HG03565 (cell line): ENCODE results near the gene ZFR2.

ENCODE experiments used
- ATAC-seq: cut with Tn5 transposase; IDR thresholded peaks from one replicate; pipeline ENCODE4 v1.9.1; 2021; ENCODE audit warnings: mild to moderate bottlenecking, moderate library complexity; ENCODE audit not compliant: unreplicated experiment

Gene ZFR2

DNA sequence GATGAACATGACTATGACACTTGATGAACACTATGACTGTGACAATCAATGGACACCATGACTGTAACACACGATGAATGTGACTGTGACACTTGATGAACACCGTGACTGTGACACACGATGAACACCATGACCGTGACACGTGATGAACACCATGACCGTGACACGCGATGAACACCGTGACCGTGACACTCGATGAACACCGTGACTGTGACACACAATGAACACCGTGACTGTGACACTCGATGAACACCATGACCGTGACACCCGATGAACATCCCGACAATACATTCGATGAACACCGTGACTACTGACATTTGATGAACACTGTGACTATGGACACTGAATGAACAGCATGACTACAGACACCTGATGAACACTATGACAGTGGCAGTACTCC is 30.9 kb downstream of the ZFR2 start:
- ATAC-seq = no peak

DNA sequence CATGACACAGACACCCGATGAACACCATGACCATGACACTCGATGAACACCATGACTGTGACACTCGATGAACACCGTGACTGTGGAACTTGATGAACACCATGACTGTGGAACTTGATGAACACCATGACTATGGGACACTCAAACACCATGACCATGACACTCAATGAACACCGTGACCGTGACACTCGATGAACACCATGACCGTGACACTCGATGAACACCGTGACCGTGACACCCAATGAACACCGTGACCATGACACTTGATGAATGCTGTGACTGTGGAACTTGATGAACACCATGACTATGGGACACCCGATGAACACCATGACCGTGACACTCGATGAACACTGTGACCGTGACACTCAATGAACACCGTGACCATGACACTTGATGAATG is 31.5 kb downstream of the ZFR2 start:
- ATAC-seq = no peak

DNA sequence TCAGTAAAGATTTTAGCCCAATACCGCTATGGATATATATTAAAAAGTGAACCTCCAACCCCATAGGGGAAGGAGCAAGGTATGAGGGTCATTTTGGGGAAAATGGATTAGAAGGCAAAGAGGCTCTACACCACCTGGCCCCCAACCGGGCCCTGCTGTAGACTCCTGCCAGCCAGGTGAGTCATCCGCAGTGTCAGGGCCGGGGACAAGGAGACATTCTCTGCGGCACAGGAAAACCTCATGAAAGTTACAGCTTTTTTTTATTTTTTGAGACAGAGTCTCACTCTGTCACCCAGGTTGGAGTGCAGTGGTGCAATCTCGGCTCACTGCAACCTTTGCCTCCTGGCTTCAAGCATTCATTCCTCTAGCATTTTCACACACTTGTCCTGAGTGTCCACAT is 32.0 kb downstream of the ZFR2 start:
- ATAC-seq = no peak

DNA sequence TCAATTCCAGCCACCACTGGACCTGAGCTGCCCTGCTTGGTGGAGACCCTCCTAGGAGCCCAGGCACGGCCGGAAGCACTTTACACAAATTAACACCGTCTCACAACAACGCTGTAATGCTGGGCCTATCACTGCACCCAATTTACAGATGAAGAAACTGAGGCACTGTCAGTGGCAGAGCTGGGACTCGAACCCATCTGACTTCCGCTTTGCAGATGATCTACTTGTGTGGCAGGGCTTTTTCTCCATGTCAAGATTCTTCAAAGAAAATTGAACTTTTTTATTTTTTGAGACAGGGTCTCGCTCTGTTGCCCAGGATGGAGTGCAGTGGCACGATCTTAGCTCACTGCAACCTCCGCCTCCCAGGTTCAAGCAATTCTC is 33.8 kb downstream of the ZFR2 start:
- no peak for ATAC-seq

DNA sequence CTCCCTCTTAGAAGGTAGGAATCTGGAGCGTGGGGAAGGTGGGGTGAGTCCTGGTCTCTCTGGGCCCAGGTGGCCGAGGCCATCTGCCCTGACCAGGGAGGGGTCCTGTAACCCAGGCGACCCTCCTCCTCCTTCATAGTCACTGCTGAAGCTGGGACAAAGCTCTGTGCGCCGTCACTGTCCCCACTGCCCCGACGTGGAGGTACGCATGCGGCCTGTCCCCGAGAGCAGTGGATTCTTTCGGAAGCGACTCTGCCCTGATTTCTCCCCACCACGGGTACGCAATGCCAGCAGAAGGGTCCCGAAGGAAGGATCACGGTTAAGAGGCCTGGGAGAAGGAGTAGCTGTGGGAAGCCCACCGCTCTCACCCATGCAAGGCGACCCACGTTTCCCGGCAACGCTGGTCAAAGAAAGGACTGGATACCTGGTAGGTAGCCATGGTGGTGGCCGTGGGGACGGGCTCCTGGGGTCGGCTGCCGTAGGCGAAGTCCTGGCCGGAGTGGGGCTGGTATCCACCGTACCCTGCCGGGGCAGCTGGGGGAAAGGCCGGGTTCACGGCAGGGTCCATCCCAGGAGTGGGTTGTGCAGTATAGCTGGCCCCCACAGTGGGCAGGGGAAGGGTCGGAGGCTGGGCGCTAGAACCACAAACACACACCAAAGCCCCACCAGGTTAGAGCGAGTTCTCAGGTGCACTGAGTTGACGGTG is 34.3 kb downstream of the ZFR2 start:
- ATAC-seq = no peak

DNA sequence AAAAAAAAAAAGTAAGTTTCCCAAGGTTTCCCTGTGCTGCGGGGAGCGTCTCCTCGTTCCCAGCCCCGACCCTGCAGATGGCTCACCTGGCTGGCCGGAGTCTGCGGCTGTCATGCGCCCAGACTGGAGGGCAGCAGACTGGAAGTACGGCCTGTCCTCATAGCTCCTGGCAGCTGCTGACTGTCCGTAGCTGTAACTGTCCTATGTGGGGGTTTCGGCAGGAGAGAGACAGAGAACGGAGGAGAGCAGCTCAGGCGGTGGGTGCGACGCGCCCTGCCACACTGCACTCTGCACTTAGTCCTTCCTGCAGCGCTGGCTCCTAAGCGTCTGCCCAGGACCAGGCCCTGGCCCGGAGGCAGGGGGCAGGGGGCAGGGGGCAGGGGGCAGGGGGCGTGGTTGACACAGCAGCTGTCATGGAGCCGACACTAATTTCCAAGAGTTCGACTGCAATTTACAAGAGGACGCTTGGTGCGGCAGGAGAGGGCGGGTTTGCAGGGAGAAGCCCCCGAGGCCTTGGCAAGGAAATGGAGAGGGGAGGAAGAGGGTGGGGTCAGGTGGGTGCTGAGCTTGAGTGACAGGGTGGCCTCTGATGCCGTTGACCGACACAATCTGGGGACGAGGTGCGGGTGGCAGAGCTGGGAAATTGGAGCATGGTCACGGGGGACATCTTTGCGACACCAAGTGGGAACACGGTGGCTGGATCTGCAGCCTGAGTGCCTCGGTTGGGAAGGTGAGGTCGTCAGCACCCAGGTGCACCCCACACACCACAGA is 35.1 kb downstream of the ZFR2 start:
- no peak for ATAC-seq

DNA sequence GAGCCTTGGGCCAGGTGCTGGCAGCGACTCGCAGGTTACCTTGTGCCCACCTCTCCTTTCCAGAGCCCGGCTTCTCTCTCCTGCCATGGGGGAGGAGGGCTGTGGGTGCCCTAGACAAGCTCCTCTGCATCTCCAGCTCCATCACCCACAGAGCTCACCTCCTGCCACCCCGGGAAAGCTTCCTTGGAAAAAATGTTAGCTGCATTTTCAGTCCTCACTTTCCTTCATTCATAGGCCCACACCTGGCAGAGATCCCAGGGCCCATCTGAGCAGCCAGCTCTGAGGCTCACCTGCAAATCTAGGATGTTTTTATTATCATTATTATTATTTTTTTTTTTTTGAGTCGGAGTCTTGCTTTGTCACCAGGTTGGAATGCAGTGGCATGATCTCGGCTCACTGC is 36.8 kb downstream of the ZFR2 start:
- no peak for ATAC-seq

DNA sequence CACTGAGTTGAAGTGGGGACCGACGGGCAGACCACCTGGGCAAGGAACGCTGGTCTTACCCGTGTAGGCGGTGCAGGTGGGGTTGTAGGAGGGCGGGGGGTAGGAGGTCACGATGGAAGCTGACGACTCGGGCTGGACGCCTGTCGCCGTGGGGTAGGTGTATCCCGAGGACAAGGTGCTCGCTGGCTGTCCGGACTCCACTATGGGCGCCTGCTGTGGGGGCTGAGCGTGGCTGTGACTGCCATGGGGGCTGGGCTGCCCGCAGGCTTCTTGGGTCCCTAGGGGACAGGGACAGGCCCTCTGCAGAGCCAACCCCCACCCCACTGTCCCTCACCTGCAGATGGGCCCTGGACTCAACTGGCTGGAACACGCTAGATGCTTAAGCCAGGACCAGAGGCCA is 37.2 kb downstream of the ZFR2 start:
- ATAC-seq = no peak

DNA sequence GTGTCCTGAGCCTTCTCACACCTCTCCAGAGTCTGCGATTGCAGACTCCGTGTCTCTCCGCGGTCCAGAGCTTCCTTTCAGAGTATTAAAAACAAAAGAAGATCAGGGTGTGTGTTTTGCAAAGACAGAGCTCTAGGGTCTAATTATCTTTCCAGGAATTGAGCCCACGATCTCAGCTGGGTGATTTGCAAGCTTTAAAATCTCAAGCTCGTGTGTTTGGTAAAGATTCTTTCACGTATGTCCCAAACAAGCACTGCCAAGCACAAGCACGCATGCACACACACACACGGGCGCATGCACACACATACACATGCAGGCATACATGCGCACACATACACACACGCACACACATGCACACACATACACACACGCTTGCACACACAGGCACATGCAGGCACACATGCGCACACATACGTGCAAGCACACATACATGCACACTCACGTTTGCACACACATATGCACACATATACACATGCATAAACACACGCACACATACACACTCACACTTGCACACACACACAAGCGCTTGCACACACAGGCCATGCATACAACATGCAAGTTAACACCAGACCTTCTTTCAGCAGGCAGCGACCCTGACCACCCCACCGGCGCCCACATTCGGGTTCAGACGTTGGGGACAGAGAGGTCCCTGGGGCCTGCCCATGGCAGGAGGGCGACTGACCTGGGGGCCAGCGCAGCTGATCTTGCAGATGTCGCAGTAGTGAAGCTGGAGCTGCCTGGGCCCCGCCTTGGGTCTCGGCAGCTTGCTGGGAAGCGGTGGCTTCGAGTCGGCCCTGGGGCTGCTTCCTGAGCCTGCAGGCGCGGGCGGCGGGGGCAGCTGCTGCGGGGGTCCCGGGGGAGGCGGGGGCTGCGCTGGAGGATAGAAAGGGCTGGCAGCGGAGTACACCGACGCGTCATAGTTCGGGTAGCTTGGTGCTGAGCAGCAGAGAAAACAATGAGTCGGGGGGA is 37.9 kb downstream of the ZFR2 start:
- ATAC-seq = no peak

DNA sequence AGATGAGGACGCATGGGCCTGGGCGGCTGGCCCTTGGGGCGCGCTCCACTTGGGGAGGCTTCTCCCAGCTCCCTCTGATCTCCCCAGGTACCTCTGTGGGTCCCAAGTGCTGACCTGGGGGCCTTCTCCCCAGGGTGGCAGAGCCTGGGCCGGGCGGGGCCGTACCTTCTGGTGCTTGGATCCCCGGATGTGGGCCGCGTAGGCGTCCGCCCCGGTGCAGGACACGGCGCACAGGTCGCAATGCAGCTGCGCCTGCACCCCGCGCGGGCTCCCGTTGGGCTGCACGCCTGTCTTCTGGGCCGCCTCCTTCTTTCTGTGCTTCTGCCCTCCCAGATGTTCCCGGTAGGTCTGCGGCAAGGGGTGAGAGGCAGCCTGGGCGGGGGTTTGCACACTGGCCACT is 41.5 kb downstream of the ZFR2 start:
- ATAC-seq = no peak

DNA sequence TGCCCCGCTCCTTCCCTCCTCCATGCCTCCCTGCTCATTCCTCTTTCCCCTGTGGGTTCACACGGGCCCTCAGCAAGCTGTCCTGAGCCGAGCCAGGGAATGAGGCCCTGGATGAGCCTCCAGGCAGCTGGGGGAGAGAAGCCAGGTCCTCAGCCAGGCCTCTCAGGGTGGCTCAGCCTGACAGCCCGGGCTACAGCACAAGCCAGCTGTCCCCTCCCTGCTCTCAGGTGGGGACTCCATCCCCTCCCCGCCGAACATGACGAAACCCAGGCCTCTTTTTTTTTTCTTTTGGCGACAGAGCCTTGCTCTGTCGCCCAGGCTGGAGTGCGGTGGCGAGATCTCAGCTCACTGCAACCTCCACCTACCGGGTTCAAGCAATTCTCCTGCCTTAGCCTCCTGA is 42.7 kb downstream of the ZFR2 start:
- no peak for ATAC-seq

DNA sequence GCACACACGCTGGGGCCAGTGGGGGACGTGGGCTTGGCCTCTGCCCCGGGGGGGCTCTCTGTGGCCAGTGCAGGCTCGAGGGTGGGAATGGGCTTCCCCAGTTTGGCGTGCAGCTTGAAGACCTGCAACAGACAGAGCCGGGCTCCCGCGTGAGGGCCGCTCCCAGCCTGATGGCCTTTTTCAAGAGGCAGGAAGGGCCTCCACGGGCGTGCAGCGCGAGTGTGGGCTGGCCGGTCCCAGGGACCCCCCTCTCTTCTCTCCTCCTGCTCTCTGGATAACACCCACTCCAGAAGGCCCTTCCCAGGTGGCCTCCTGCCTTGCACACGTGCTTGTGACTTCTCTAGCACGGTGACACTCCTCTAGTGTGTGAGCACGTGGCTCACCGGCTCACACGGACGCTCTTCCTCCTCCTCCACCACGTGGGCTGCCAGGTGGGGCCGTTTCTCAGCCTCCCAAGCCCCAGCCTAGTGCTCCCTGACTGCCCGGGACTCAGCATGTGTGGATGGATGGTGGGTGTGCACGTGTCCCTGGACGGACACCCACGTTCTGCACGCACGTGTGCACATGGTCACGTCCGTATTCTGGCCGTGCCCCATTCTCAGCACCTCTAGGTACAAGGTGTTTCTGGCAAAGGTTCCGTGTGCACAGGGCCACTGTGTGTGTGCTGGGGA is 43.4 kb downstream of the ZFR2 start:
- no peak for ATAC-seq

DNA sequence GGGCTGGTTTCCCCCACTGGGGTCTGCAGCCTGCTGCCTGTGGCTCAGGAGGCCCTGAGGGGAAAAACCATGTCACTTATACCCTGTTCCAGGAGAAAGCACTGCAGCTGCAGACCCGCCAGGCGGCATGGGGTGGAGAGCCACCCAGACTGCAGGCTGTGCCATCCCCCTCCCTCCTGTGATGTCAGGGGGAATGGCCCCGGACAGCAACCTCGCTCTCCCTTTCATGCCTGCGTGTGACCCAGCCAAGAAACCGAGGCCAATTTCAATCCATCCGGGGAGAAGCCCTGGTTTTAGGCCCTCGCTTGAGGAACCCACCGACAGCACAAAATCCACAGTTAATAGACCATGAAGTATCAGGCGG is 45.5 kb downstream of the ZFR2 start:
- no peak for ATAC-seq

DNA sequence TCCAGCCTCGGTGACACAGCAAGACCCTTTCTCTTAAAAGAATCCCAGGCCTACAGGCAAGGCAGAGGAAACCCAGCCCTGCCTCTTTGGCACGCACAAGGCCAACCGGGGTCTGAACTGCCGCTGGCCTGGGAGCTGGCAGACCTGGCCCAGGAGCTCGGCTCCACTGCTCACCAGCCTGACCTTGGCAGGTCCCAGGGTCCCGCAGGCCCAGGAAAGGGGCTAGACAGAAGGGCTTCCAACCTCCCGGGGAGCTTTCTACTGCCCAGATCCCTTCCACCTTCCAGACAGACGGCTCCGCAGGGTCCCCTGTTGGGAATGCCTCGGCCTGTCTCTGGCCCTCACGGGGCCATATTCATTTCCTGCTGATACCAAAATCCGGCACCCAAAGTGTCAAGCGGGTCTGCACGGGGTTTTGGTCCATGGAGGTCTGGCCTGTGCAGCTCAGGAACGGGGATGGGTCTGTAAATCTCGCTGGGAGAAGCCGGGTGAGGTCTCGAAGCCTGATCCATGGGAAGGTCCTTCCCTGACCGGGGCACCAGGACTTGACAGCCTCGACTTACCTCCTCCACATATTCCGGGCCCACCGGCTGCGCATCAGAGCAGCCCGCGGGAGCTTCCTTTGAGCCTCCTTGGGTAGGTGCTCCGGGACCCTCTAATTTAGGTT is 46.0 kb downstream of the ZFR2 start:
- no peak for ATAC-seq

DNA sequence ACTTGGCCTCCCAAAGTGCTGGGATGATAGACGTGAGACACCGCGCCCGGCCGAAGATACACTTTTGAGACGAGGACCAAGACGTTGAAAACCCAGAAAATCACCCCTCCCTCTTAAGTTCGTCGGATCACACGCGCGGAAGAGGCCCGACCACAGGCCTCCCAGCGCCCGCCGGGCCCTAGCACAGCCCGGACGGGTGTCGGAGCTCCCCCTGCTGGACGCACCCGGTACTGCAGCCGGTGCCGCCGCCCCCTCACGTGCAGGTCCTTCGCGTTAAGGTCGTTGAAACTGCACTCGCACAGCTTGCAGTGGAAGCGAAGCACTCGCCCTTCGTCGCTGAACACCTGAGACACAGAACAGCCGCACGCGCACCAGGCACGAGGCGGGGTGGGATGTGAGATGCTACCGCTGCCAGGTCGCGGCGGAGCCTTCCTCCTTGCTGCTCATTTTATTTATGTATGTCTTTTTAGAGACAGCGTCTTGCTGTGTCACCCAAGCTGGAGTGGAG is 46.9 kb downstream of the ZFR2 start:
- ATAC-seq = no peak

DNA sequence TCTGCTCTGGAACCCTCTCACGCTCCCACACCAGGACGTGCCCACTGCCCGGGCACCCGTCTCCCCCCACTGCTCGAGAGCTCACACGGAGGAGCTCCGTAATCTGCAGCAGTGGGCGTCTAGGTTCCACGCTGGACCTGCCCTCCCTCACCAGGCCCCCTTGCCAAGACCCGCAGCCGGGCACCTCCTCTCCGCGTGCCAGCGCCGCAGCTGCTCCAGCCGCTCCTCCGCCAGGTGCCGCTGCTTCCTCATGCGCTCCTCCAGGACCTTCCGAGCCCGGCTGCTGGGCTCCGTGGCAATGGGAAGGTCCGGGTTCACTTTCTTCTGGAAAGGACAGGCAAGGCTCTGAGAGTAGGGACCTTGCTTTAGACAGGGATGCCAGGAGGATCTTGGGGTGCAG is 47.7 kb downstream of the ZFR2 start:
- no peak for ATAC-seq

DNA sequence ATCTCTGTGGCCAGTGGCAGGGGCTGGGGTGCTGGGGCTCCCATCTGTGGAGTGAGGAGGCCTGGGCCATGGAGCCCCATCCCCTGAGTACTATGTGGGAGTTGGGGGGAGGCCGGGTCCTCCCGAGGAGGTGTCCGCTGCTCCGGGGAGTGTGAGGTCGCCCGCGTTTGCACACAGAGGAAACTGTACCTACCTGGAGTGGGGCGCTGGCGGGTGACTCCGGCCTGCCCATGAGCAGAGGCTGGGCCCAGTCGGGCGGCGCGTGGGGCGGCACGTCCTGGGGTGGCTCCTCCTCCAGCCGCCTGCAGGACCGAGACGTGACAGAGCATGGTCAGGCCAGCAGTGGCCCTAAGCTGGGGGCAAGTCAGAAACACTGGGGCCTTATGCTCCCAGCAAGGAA is 48.8 kb downstream of the ZFR2 start:
- ATAC-seq = no peak

DNA sequence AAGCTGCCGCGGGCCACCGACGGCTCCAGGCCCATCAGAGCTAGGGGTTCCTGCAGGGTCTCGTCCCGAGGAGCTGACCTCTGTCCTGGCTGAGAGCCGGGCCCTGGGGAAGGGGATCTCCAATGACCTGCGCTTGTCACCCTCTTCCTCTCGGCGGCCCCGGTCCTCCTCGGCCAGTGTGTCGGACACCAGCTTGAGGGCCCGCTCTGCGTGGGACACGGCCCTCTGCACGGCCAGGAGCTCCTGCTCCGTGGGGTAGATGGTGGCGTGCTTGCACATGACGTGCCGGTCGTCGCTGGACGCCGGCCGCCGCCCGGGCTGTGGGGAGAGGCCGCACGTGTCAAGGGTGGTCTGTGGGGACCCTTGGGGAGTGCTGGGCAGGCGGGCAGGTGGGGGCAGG is 49.9 kb downstream of the ZFR2 start:
- ATAC-seq = no peak

DNA sequence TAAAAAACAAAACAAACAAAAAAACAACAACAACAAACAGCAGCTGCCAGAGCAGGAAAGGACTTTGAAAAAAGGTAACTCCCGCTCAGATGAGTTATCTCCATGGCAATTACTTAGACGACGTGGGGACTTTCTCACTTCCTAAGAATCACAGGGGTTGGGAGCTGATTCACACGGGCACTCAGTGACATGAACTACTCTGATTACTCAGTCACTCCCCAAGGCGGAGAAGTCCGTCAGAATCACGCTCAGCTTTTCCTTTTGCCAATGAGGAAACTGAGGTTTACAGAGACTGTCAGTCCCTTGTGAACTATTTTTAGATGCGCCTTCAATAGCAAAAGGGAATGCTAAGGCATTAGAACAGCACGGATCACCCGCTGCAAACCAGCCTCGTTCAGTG is 50.4 kb downstream of the ZFR2 start:
- ATAC-seq = no peak

DNA sequence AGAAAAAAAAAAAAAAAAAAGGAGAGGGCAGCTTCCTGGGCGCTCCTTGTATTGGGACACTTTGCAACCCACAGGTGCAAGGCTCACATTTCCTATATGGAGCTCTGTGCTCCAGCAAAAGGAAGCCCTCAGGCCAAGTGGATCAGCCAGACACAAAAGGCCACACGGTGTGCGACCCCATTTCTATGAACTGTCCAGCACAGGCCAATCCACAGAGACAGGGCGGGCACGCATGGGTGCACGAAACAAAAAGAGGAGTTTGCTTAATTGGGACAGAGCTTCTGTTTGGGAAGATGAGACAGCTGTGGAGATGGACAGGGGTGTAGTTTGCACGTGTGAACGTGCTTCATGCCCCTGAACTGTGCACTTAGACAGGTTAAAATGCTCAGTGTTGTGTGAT is 51.1 kb downstream of the ZFR2 start:
- no peak for ATAC-seq
